Lung (tissue), 12 donors: Measurements from ENCODE around the gene ARPC4. TPM values are rescaled to one million over a fixed set of nuclear protein-coding genes. Genes with fewer than 3 reads are reported as not detected.

Source experiments
- ATAC-seq: fragments of 200-7000 bp; cut with Tn5 transposase; one replicate; pipeline ENCODE4 v1.9.1; 2020; ENCODE audit warnings: moderate number of reproducible peaks; ENCODE audit not compliant: insufficient read depth, low FRiP score
- DNase-seq, 3 donors: peaks; one replicate each; pipeline ENCODE4 v3.0.0-alpha.2; 2013 to 2017
- H3K27ac ChIP-seq, 2 donors: one replicate each; pipeline ENCODE4 v1.5.1; 2013; ENCODE audit warnings: mild to moderate bottlenecking in 2 of 2, moderate library complexity in 2 of 2, control low read depth in 1 of 2, inconsistent platforms in 1 of 2, low read depth in 1 of 2, low read length in 1 of 2
- H3K27me3 ChIP-seq, 3 donors: one replicate each; pipeline ENCODE4 v1.5.1; 2013; ENCODE audit warnings: low read length in 2 of 3; ENCODE audit not compliant: control insufficient read depth in 3 of 3, insufficient read depth in 3 of 3
- H3K36me3 ChIP-seq, 4 donors: one replicate each; pipeline ENCODE4 v1.5.1; 2013; ENCODE audit warnings: low read length in 4 of 4, mild to moderate bottlenecking in 1 of 4, moderate library complexity in 1 of 4; ENCODE audit not compliant: control insufficient read depth in 4 of 4, insufficient read depth in 4 of 4
- H3K4me1 ChIP-seq, 5 donors: one replicate each; pipeline ENCODE4 v1.5.1; 2013; ENCODE audit warnings: low read length in 5 of 5, mild to moderate bottlenecking in 2 of 5, moderate library complexity in 1 of 5; ENCODE audit not compliant: control insufficient read depth in 5 of 5, insufficient read depth in 5 of 5
- H3K4me3 ChIP-seq: one replicate; pipeline ENCODE4 v1.5.1; 2013; ENCODE audit warnings: mild to moderate bottlenecking, control low read depth, moderate library complexity
- H3K9ac ChIP-seq, 2 donors: one replicate each; pipeline ENCODE4 v1.5.1; 2013; ENCODE audit warnings: low read length in 2 of 2, control low read depth in 1 of 2; ENCODE audit not compliant: insufficient read depth in 1 of 2
- H3K9me3 ChIP-seq, 4 donors: one replicate each; pipeline ENCODE4 v1.5.1; 2013; ENCODE audit warnings: low read length in 3 of 4, mild to moderate bottlenecking in 1 of 4, moderate library complexity in 1 of 4; ENCODE audit not compliant: control insufficient read depth in 4 of 4, insufficient read depth in 3 of 4
- WGBS, 2 donors: extraction: QIAGEN DNeasy Blood & Tissue Kit; methylation state at CpG; one replicate each; pipeline ENCODE4 v1.1.7; 2013; 5-methylcytosine and 5-hydroxymethylcytosine counted together
- polyA plus RNA-seq, 2 donors: library from polyadenylated mRNA; stranded (reverse); fragments of 200-250 nt; gene quantifications; one replicate each; pipeline ENCODE4 v1.2.1, GENCODE V29; 2013
- total RNA-seq, 2 donors: library from RNA; depleted of rRNA in 1 of 2; stranded (reverse); fragments of >200 nt in 1 of 2; gene quantifications; one replicate each; pipeline ENCODE4 v1.2.1, GENCODE V29; 2014 to 2021
- TF ChIP-seq, protein P1 (sequence below): IDR thresholded peaks from 2 replicates; pipeline ENCODE4 v1.5.1; 2012; ENCODE audit warnings: mild to moderate bottlenecking; ENCODE audit errors: control extremely low read depth, extremely low read depth
- donor health status: control.
- donor health status: control.
- donor health status: Bipolar disorder and iron deficiency.
- donor health status: healthy.
- donor health status: DM: yes; HTN: yes; CAD: no.

Gene ARPC4
- total and polyA plus RNA-seq, 4 donors: 74.9 to 239 (median 129) TPM

- WGBS, 2 donors: 37 to 43% methylated on average over 3 of the region's 3 CpGs
- Histone ChIP-seq H3K27ac (no peak overlapping the region), H3K4me1 (peaks cover 0 to 3% (median 0%) of the 10 kb centered on the region in 5 donors), H3K9me3 (no peaks in the 10 kb centered on the region), H3K9ac (no peak overlapping the region), H3K27me3 (no peaks in the 10 kb centered on the region), H3K36me3 (peaks cover 7 to 39% (median 33%) of the 10 kb centered on the region in 4 donors), H3K4me3 (no peak overlapping the region)
- DNase-seq: no peak
- TF ChIP-seq, protein P1, sequence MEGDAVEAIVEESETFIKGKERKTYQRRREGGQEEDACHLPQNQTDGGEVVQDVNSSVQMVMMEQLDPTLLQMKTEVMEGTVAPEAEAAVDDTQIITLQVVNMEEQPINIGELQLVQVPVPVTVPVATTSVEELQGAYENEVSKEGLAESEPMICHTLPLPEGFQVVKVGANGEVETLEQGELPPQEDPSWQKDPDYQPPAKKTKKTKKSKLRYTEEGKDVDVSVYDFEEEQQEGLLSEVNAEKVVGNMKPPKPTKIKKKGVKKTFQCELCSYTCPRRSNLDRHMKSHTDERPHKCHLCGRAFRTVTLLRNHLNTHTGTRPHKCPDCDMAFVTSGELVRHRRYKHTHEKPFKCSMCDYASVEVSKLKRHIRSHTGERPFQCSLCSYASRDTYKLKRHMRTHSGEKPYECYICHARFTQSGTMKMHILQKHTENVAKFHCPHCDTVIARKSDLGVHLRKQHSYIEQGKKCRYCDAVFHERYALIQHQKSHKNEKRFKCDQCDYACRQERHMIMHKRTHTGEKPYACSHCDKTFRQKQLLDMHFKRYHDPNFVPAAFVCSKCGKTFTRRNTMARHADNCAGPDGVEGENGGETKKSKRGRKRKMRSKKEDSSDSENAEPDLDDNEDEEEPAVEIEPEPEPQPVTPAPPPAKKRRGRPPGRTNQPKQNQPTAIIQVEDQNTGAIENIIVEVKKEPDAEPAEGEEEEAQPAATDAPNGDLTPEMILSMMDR: peak; percentile 2
- no peak for ATAC-seq
These were observed 10.1 kb upstream of the ARPC4 start for GRCh38 chr3:9782770-9783169.

DNA sequence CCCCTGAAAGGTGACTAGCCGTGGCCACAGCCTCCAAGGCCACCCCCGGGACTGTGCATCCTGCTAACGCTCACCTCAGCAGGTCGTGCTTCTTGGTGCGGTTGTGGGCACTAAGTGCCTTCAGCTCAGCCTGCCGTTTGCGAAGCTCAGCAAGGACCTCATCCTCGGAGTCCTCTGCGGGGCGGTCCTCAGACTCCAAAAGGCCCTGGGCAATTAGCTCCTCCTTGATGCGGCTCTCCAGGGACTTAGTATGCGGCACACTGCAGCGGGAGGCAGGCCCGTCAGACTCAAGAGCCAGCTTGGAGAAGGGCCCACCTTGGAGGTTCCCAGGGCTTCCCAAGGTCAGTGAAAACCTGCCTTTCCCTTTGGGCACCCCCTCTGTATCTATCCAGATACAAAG, 8.9 kb upstream of the ARPC4 start:
- no peak overlapping the region for H3K4me3 ChIP-seq
- 94 to 98% methylated on average over 14 of the region's 14 CpGs for WGBS, 2 donors
- DNase-seq: no peak
- H3K9ac ChIP-seq: no peak overlapping the region
- no peaks in the 10 kb centered on the region for H3K4me1 ChIP-seq
- H3K27me3 ChIP-seq: no peaks in the 10 kb centered on the region
- peaks cover 7 to 41% (median 33%) of the 10 kb centered on the region in 4 donors for H3K36me3 ChIP-seq
- no peak for ATAC-seq
- no peaks in the 10 kb centered on the region for H3K9me3 ChIP-seq
- H3K27ac ChIP-seq: no peak overlapping the region
- TF ChIP-seq, protein P1: no peak

DNA sequence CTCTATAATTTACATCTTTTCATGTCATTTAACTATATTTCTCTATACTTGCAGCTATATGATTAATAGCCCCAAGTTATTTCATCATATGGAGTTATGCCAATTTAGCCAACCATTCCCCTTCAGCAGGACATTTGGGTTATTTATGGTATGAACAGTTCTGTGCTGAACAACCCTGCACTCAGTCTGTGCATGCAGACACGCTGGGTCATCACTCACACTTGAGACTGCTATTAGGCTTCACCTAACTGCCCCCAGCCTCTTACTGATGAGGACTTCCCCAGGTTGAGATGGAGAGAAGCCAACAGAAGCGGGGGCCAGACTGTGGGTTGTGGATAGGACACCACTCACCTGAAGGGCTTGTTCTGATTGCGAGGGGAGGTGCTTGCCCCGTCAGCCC, 7.9 kb upstream of the ARPC4 start:
- no peaks in the 10 kb centered on the region for H3K9me3 ChIP-seq
- TF ChIP-seq, protein P1: no peak
- no peak overlapping the region for H3K9ac ChIP-seq
- no peaks in the 10 kb centered on the region for H3K4me1 ChIP-seq
- no peak for ATAC-seq
- H3K27me3 ChIP-seq: no peaks in the 10 kb centered on the region
- H3K36me3 ChIP-seq: peaks cover 10 to 48% (median 38%) of the 10 kb centered on the region in 4 donors
- H3K27ac ChIP-seq: no peak overlapping the region
- DNase-seq: no peak
- WGBS, 2 donors: 91 to 97% methylated on average over 4 of the region's 4 CpGs
- no peak overlapping the region for H3K4me3 ChIP-seq

DNA sequence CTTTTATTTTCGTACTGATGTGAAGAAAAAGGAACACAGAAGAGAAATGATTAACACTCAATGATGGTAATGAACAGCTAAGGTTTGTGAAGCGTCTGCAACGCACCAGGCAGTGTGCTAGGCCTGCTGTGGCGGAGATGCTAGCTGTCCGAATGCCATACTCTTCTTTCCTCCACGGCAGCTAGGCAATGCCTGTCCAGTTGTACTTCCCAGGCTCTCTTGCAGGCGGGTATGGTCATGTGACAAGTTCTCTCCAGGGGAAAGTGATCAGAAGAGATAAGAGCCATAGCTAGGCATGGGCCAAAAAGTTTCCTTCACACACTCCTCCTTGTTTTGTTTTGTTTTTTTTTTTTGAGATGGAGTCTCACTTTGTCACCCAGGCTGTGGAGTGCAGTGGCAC, 7.3 kb upstream of the ARPC4 start:
- Histone ChIP-seq H3K27me3 (no peaks in the 10 kb centered on the region), H3K27ac (no peak overlapping the region), H3K9me3 (no peaks in the 10 kb centered on the region), H3K36me3 (peaks cover 10 to 45% (median 35%) of the 10 kb centered on the region in 4 donors), H3K4me1 (no peaks in the 10 kb centered on the region), H3K4me3 (no peak overlapping the region), H3K9ac (no peak overlapping the region)
- TF ChIP-seq, protein P1: no peak
- ATAC-seq: no peak
- no peak for DNase-seq
- 84 to 90% methylated on average over 7 of the region's 7 CpGs for WGBS, 2 donors
